ENCODE results near the gene CTTN.

The CTTN gene

GRCh38 chr11:70456921-70457532, 58.7 kb downstream of the CTTN start:
- no peak for DNase-seq (ENCODE audit: low read depth)

- no peak for DNase-seq (ENCODE audit: low read depth)
Observed at GRCh38 chr11:70458736-70459135, 60.4 kb downstream of the CTTN start.

- DNase-seq (ENCODE audit: low read depth), result no peak
Observed at GRCh38 chr11:70460111-70460510, 61.8 kb downstream of the CTTN start.

GRCh38 chr11:70460964-70461363, 62.6 kb downstream of the CTTN start:
- DNase-seq (ENCODE audit: low read depth), result no peak

- DNase-seq (ENCODE audit: low read depth), result no peak
Observed at GRCh38 chr11:70462818-70463477, 64.6 kb downstream of the CTTN start.

GRCh38 chr11:70463478-70464255, 65.3 kb downstream of the CTTN start:
- DNase-seq (ENCODE audit: low read depth), result no peak

- DNase-seq (ENCODE audit: low read depth), result no peak
Observed at GRCh38 chr11:70464509-70465361, 66.4 kb downstream of the CTTN start.

GRCh38 chr11:70466154-70466553, 67.8 kb downstream of the CTTN start:
- DNase-seq (ENCODE audit: low read depth), result no peak

GRCh38 chr11:70466596-70466995, 68.3 kb downstream of the CTTN start:
- no peak for DNase-seq (ENCODE audit: low read depth)

GRCh38 chr11:70467201-70468085, 69.1 kb downstream of the CTTN start:
- DNase-seq (ENCODE audit: low read depth), result peak; percentile 27

- DNase-seq (ENCODE audit: low read depth), result no peak
Observed at GRCh38 chr11:70468256-70469195, 70.2 kb downstream of the CTTN start.

- no peak for DNase-seq (ENCODE audit: low read depth)
Observed at GRCh38 chr11:70470127-70470526, 71.8 kb downstream of the CTTN start.

GRCh38 chr11:70471254-70471653, 72.9 kb downstream of the CTTN start:
- no peak for DNase-seq (ENCODE audit: low read depth)

- no peak for DNase-seq (ENCODE audit: low read depth)
Observed at GRCh38 chr11:70472240-70472639, 73.9 kb downstream of the CTTN start.

- no peak for DNase-seq (ENCODE audit: low read depth)
Observed at GRCh38 chr11:70473186-70473872, 75.0 kb downstream of the CTTN start.

GRCh38 chr11:70473873-70474690, 75.8 kb downstream of the CTTN start:
- DNase-seq (ENCODE audit: low read depth), result no peak

- no peak for DNase-seq (ENCODE audit: low read depth)
Observed at GRCh38 chr11:70474710-70475109, 76.4 kb downstream of the CTTN start.

GRCh38 chr11:70476669-70477068, 78.3 kb downstream of the CTTN start:
- no peak for DNase-seq (ENCODE audit: low read depth)

- DNase-seq (ENCODE audit: low read depth), result no peak
Observed at GRCh38 chr11:70477176-70477575, 78.8 kb downstream of the CTTN start.

Measured in stimulated activated CD8-positive, alpha-beta memory T cell treated with anti-CD3 and anti-CD28 coated beads, Interleukin-7, amount 100 ng/mL, for 24 hours (primary cell).